K562 (cell line): ENCODE data around the gene ASB15. TPM values are rescaled to one million over a fixed set of nuclear protein-coding genes. Genes with fewer than 3 reads are reported as not detected.

Experiments used
- ATAC-seq: fragments of 200-7000 bp; cut with Tn5 transposase; 3 replicates; pipeline ENCODE4 v1.9.1; 2020; ENCODE audit warnings: moderate library complexity
- BruUV-seq: library from RNA; stranded (reverse); fragments of 400-500 nt; replicated peaks from 2 replicates; lab custom pipeline; 2021; lab: Mats Ljungman, UMichigan
- CTCF ChIA-PET: fragments of 300-600 bp; formaldehyde crosslinking; extraction: SDS; loops from one replicate; lab custom pipeline; 2021; ENCODE audit warnings: low intra/inter-chr PET ratio; lab: Yijun Ruan, JAX
- POLR2A ChIA-PET: fragments of 300-600, 350-650 bp; sonication (Branson Sonifier 250); formaldehyde crosslinking; extraction: SDS; loops from one replicate; lab custom pipeline; 2021; ENCODE audit warnings: antibody characterized with exemption, inconsistent platforms; lab: Yijun Ruan, JAX
- DNase-seq, 4 experiments: peaks; one replicate each; pipeline versions ENCODE4 v3.0.0 to v3.0.0-alpha.2; 2011 to 2018; ENCODE audit warnings: low spot score in 3 of 4, mixed read lengths in 3 of 4; ENCODE audit errors: extremely low read depth in 1 of 4
- FAIRE-seq: peaks from 2 replicates; lab custom pipeline; 2011; peaks lifted over from hg19 to GRCh38; lab: Jason Lieb, UNC
- H2AFZ ChIP-seq: 2 replicates; pipeline ENCODE4 v1.6.0; 2011; ENCODE audit warnings: low read depth, low read length, control low read depth, inconsistent platforms
- H3K27ac ChIP-seq: fragments of 200-600 bp; 3 replicates; pipeline ENCODE4 v1.8.0; 2011; ENCODE audit warnings: low read depth, mild to moderate bottlenecking, control low read depth, inconsistent platforms, low read length, moderate library complexity, mixed read lengths; ENCODE audit errors: extremely low read depth
- H3K27me3 ChIP-seq, 2 experiments: fragments of 300-600 bp in 1 of 2; 2 replicates in 1 of 2; 3 replicates in 1 of 2; pipeline versions ENCODE4 v1.6.0 to v1.8.0; 2011; ENCODE audit warnings: inconsistent platforms in 2 of 2, low read length in 2 of 2, mild to moderate bottlenecking in 1 of 2, mixed read lengths in 1 of 2, moderate library complexity in 1 of 2; ENCODE audit not compliant: control insufficient read depth in 2 of 2, insufficient read depth in 2 of 2
- H3K36me3 ChIP-seq: fragments of 300-600 bp; 3 replicates; pipeline ENCODE4 v1.8.0; 2011; ENCODE audit warnings: mild to moderate bottlenecking, low read length, inconsistent platforms; ENCODE audit not compliant: control insufficient read depth, insufficient read depth
- H3K4me1 ChIP-seq, 2 experiments: fragments of 200-600 bp in 1 of 2; replicated peaks in 1 of 2; 2 replicates in 1 of 2; 3 replicates in 1 of 2; pipeline versions ENCODE4 v1.5.1 to v1.8.0; 2011; ENCODE audit warnings: inconsistent platforms in 2 of 2, low read length in 2 of 2, mild to moderate bottlenecking in 1 of 2, mixed read lengths in 1 of 2, moderate library complexity in 1 of 2; ENCODE audit not compliant: control insufficient read depth in 2 of 2, insufficient read depth in 2 of 2
- H3K4me2 ChIP-seq: 2 replicates; pipeline ENCODE4 v1.6.1; 2011; ENCODE audit warnings: low read length, control low read depth, inconsistent platforms, mixed read lengths; ENCODE audit not compliant: insufficient read depth
- H3K4me3 ChIP-seq: fragments of 200-600 bp; sonication (generic), shearing (Covaris generic); 2 replicates; pipeline ENCODE4 v1.5.1; 2016; ENCODE audit warnings: control low read depth, inconsistent platforms
- H3K79me2 ChIP-seq: fragments of 200-600 bp; 3 replicates; pipeline ENCODE4 v1.8.0; 2011; ENCODE audit warnings: low read length, inconsistent platforms; ENCODE audit not compliant: control insufficient read depth, insufficient read depth
- H3K9ac ChIP-seq, 2 experiments: 2 replicates each; pipeline versions ENCODE4 v1.6.0 to v1.6.1; 2011; ENCODE audit warnings: low read depth in 2 of 2, low read length in 2 of 2, control low read depth in 1 of 2, inconsistent platforms in 1 of 2, mild to moderate bottlenecking in 1 of 2, mixed read lengths in 1 of 2; ENCODE audit not compliant: insufficient read depth in 1 of 2
- H3K9me1 ChIP-seq: one replicate; pipeline ENCODE4 v1.6.0; 2011; ENCODE audit warnings: inconsistent platforms, mild to moderate bottlenecking, low read length, moderate library complexity; ENCODE audit not compliant: control insufficient read depth, insufficient read depth
- H3K9me3 ChIP-seq: replicated peaks from 2 replicates; pipeline ENCODE4 v1.5.1; 2011; ENCODE audit warnings: low read depth, low read length, inconsistent platforms; ENCODE audit not compliant: control insufficient read depth, insufficient read depth
- H4K20me1 ChIP-seq: replicated peaks from 2 replicates; pipeline ENCODE4 v1.6.1; 2011; ENCODE audit warnings: low read length, inconsistent platforms, mixed read lengths; ENCODE audit not compliant: control insufficient read depth, insufficient read depth
- C11orf30 ChIP-seq: fragments of 450-650 bp; IDR thresholded peaks from 2 replicates; pipeline ENCODE4 v1.6.1; 2016; ENCODE audit warnings: low read depth, mild to moderate bottlenecking
- HDAC2 ChIP-seq: fragments of 450-650 bp; IDR thresholded peaks from 2 replicates; pipeline ENCODE4 v1.6.1; 2016; ENCODE audit warnings: mild to moderate bottlenecking
- MAFF ChIP-seq: IDR thresholded peaks from 2 replicates; pipeline ENCODE4 v1.6.1; 2012; ENCODE audit warnings: low read length, improper control_type of control experiment
- MAFG ChIP-seq: fragments of 450-650 bp; conservative IDR thresholded peaks from 2 replicates; pipeline ENCODE4 v1.6.1; 2016; ENCODE audit warnings: missing genetic modification characterization, missing compliant biosample characterization
- MLX ChIP-seq, 2 experiments: fragments of 450-650 bp in 1 of 2; sonication (generic) in 1 of 2; formaldehyde crosslinking; conservative IDR thresholded peaks; 2 replicates each; pipeline versions ENCODE4 v1.4.0 to v1.8.1; 2020 to 2022; ENCODE audit warnings: mild to moderate bottlenecking in 1 of 2, missing genetic modification reagents in 1 of 2
- NCOA2 ChIP-seq, 2 experiments: fragments of 450-650 bp; IDR thresholded peaks; 2 replicates each; pipeline ENCODE4 v1.6.1; 2018; ENCODE audit warnings: mild to moderate bottlenecking in 2 of 2, moderate library complexity in 1 of 2; ENCODE audit not compliant: partially characterized antibody in 2 of 2
- POLR3A ChIP-seq: IDR thresholded peaks from 2 replicates; pipeline ENCODE4 v1.6.1; 2011; ENCODE audit warnings: borderline replicate concordance, mild to moderate bottlenecking, moderate library complexity; ENCODE audit not compliant: insufficient read length, insufficient read depth; ENCODE audit errors: extremely low read depth
- TCF15 ChIP-seq: fragments of 250-450 bp; sonication (Bioruptor Pico); IDR thresholded peaks from 2 replicates; pipeline ENCODE4 v1.8.0; 2022; ENCODE audit warnings: moderate library complexity, mild to moderate bottlenecking, inconsistent platforms
- ZNF316 ChIP-seq: fragments of 450-650 bp; IDR thresholded peaks from 2 replicates; pipeline ENCODE4 v1.6.1; 2016
- WGBS: fragments of 100-300 bp; shearing (Covaris generic); methylation state at CpG from one replicate; pipeline ENCODE4 v1.1.6; 2016; ENCODE audit warnings: low coverage, mixed read lengths; ENCODE audit not compliant: insufficient coverage; ENCODE audit errors: missing lambda C conversion rate; 5-methylcytosine and 5-hydroxymethylcytosine counted together
- in situ Hi-C: fragments of 300-500 bp; cut with MboI; formaldehyde crosslinking; loops from 4 replicates; pipeline ENCODE4 v1.15.0; 2018; ENCODE audit warnings: inconsistent platforms, mixed read lengths
- intact Hi-C: fragments of 100-400 bp; cut with micrococcal nuclease; formaldehyde crosslinking; loops from 2 replicates; pipeline ENCODE4 v1.14.2; 2022
- polyA plus RNA-seq, 8 experiments: library from polyadenylated mRNA; depleted of rRNA in 4 of 8; stranded (reverse) in 5 of 8; unstranded in 3 of 8; fragments of >200 nt; fragmentation: Nextera tagmentation in 2 of 8; fragmentation: Illumina TruSeq in 1 of 8; extraction: Ambion mirVana in 2 of 8; extraction: Trizol in 1 of 8; gene quantifications; 2 replicates each; pipeline versions ENCODE4 v1.2.1 to v1.2.3, GENCODE V29; 2011 to 2014; ENCODE audit warnings: inconsistent platforms in 1 of 8, missing spikeins in 1 of 8
- total RNA-seq, 7 experiments: library from RNA; depleted of rRNA in 6 of 7; stranded (reverse); fragments of >200 nt in 6 of 7; fragmentation: Illumina TruSeq in 2 of 7; extraction: Trizol in 2 of 7; gene quantifications; 2 replicates each; pipeline versions ENCODE4 v1.2.1 to v1.2.3, GENCODE V29; 2011 to 2021; ENCODE audit warnings: low replicate concordance in 1 of 7

ASB15 gene
- total and polyA plus RNA-seq, 9 of the 15 experiments (the other 6 are each of a cell fraction or from before 2014, with no cell fraction given): 0.03 to 0.14 (median 0.04) TPM; not detected in 3

- TF ChIP-seq MLX (CRISPR knock-in tag; conservative IDR thresholded peaks at IDR 0.05): no peak
- TF ChIP-seq TCF15 (CRISPR knock-in tag): no peak
- no peak for TF ChIP-seq HDAC2
- TF ChIP-seq NCOA2 (IDR thresholded peaks at IDR 0.05; ENCODE audit: partially characterized antibody in 2 of 2): no peak
Observed at GRCh38 chr7:123658023-123658422, 56.4 kb downstream of the ASB15 start (continued).

DNA sequence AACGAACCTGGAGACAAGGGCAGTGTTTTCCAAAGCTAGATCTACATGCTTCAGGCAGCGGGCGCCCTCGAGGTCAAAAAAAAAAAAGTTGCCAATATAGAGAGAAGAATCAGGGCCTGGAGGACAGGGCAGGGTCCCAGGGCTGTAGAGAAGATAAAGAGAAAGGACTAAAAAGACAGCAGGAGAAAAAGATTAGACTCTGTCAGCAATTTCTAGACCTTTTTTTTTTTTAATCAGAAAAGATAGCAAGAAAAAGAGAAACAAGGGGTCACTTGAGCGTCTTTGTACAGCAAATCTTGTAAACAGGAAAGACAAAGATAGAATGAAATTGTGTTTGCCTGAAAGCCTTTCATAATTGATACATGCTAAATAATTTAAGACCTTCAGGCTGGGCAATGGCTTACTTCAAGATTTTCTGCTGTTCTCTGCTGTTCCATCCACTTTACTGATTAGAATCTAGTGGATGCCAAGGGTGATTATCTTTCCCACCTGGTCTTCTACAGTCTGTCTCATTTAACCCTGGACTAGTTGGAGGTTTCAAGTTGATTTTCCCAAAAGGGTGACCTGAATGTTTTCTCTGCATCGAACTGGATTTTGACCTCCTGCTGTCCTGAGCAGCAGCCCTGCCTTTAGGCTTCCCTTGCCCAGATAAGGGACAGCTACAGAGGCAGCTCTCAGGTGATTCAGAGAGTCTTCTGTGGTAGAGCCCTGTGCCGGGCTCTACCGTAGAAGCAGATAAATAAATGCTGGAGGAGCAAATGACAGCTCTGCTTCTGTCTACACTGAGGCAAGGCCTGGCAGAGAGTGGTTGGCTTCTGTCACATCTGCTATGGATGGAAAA is 59.1 kb downstream of the ASB15 start:
- POLR2A ChIA-PET: interaction anchor here (0.5 to 1.6 kb wide), 3 partner anchors 11 to 176 kb away, joined by 3 to 7 read pairs (median 4); no protein-coding TSS in a partner anchor
- ATAC-seq: peak; percentile 24; the same call in 2 of the 3 replicates
- intact Hi-C loops: no loop called here
- no peaks in the 10 kb centered on the region for H3K9me1 ChIP-seq
- no peak overlapping the region for H3K4me3 ChIP-seq
- BruUV-seq: no TSS peak
- in situ Hi-C loops: no loop called here
- TF ChIP-seq ZNF316 (peak; percentile 87), C11orf30 (peak; percentile 63; the same call in 1 of the 2 replicates), MAFG (peak; percentile 83), MAFF (peak; percentile 33; the same call in 1 of the 2 replicates), POLR3A (no peak)
- TF ChIP-seq, all 486 proteins: peak for 4
- DNase-seq (peak in 1 of 4 experiments; percentile 27), FAIRE-seq (no peak)
- no peak overlapping the region for H3K27ac ChIP-seq
- no peaks in the 10 kb centered on the region for H3K9me3 ChIP-seq
- H3K9ac ChIP-seq: no peak overlapping the region
- no peaks in the 10 kb centered on the region for H4K20me1 ChIP-seq
- no peaks in the 10 kb centered on the region; a peak in 2 of 5 replicates for H3K4me1 ChIP-seq
- no peaks in the 10 kb centered on the region for H3K36me3 ChIP-seq
- H3K27me3 ChIP-seq: peaks cover 11 to 15% of the 10 kb centered on the region in 2 experiments; a peak in 4 of 5 replicates
- CTCF ChIA-PET: no interaction called here
- no peaks in the 10 kb centered on the region for H3K79me2 ChIP-seq
- H3K4me2 ChIP-seq: no peak overlapping the region
- no peak overlapping the region for H2AFZ ChIP-seq
- 1% methylated on average over 8 of the region's 8 CpGs for WGBS
